ENCODE data around the gene WNT5A. TPM values are rescaled to one million over a fixed set of nuclear protein-coding genes. Genes with fewer than 3 reads are reported as not detected.

WNT5A gene
- total and polyA plus RNA-seq, 9 of the 15 experiments (the other 6 are each of a cell fraction or from before 2014, with no cell fraction given), result 0.11 TPM; not detected in 8

GRCh38 chr3:55480911-55481743 is 6.0 kb downstream of the WNT5A start:
- no peak overlapping the region for H3K27ac ChIP-seq (ENCODE audit: extremely low read depth, low read depth, low read length)
- H2AFZ ChIP-seq (ENCODE audit: low read depth, low read length), result no peak overlapping the region
- in situ Hi-C loops (cut with MboI), result no loop called here
- TF ChIP-seq TBL1XR1 (IDR thresholded peaks at IDR 0.05; ENCODE audit: low read length in 2 of 2), result no peak
- no peak for TF ChIP-seq ZNF561 (CRISPR knock-in tag; conservative IDR thresholded peaks at IDR 0.05)
- TF ChIP-seq, protein P1, sequence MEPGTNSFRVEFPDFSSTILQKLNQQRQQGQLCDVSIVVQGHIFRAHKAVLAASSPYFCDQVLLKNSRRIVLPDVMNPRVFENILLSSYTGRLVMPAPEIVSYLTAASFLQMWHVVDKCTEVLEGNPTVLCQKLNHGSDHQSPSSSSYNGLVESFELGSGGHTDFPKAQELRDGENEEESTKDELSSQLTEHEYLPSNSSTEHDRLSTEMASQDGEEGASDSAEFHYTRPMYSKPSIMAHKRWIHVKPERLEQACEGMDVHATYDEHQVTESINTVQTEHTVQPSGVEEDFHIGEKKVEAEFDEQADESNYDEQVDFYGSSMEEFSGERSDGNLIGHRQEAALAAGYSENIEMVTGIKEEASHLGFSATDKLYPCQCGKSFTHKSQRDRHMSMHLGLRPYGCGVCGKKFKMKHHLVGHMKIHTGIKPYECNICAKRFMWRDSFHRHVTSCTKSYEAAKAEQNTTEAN (CRISPR knock-in tag; IDR thresholded peaks at IDR 0.05), result no peak
- no peak for TF ChIP-seq POLR2A (conservative IDR thresholded peaks at IDR 0.05)
- TF ChIP-seq ID3 (CRISPR knock-in tag; IDR thresholded peaks at IDR 0.05), result no peak
- no peak for TF ChIP-seq ID3 (tag; IDR thresholded peaks at IDR 0.05)
- no peak for TF ChIP-seq CAMTA2 (CRISPR knock-in tag; conservative IDR thresholded peaks at IDR 0.05)
- TF ChIP-seq SRF (CRISPR knock-in tag; IDR thresholded peaks at IDR 0.05), result no peak
- no peak for TF ChIP-seq CLOCK (CRISPR knock-in tag; IDR thresholded peaks at IDR 0.05; ENCODE audit: borderline replicate concordance)
- TF ChIP-seq NBN (IDR thresholded peaks at IDR 0.05; ENCODE audit: low read depth), result no peak
- TF ChIP-seq IRF2 (CRISPR knock-in tag; IDR thresholded peaks at IDR 0.05), result no peak
- TF ChIP-seq KDM2B (CRISPR knock-in tag; IDR thresholded peaks at IDR 0.05), result no peak
- H3K27me3 ChIP-seq (ENCODE audit: control insufficient read depth in 2 of 2, insufficient read depth in 2 of 2, low read length in 2 of 2), result peaks cover 2 to 42% of the 10 kb centered on the region in 2 experiments; a peak in 4 of 5 replicates
- peaks cover 0 to 3% of the 10 kb centered on the region in 2 experiments; a peak in 1 of 5 replicates for H3K4me1 ChIP-seq (replicated peaks in 1 of 2; ENCODE audit: control insufficient read depth in 2 of 2, insufficient read depth in 2 of 2, low read length in 2 of 2)
- H3K4me2 ChIP-seq (ENCODE audit: insufficient read depth, low read length), result no peak overlapping the region
- no peak for DNase-seq (ENCODE audit: extremely low read depth in 1 of 4, low spot score in 3 of 4)
- WGBS (ENCODE audit: insufficient coverage, low coverage, missing lambda C conversion rate), result 1% methylated on average over 21 of the region's 42 CpGs
- H3K9me1 ChIP-seq (ENCODE audit: control insufficient read depth, insufficient read depth, low read length), result no peaks in the 10 kb centered on the region
- H3K79me2 ChIP-seq (ENCODE audit: control insufficient read depth, insufficient read depth, low read length), result no peaks in the 10 kb centered on the region
- no peaks in the 10 kb centered on the region for H3K9me3 ChIP-seq (replicated peaks; ENCODE audit: control insufficient read depth, insufficient read depth, low read depth, low read length)
- BruUV-seq (replicated peaks), result no TSS peak
- no peaks in the 10 kb centered on the region for H4K20me1 ChIP-seq (replicated peaks; ENCODE audit: control insufficient read depth, insufficient read depth, low read length)
- POLR2A ChIA-PET, result no interaction called here
- CTCF ChIA-PET (ENCODE audit: low intra/inter-chr PET ratio), result no interaction called here
- H3K36me3 ChIP-seq (ENCODE audit: control insufficient read depth, insufficient read depth, low read length), result no peaks in the 10 kb centered on the region
- H3K9ac ChIP-seq (ENCODE audit: insufficient read depth in 1 of 2, low read depth in 2 of 2, low read length in 2 of 2), result no peak overlapping the region
- no peak overlapping the region for H3K4me3 ChIP-seq
- ATAC-seq, result no peak
- FAIRE-seq, result no peak
- intact Hi-C loops (cut with micrococcal nuclease), result loop anchor here (10.0 kb wide), 1 partner anchor 264 kb away; no protein-coding TSS in a partner anchor

All from K562 (cell line).